AG09319 (cell line): ENCODE measurements around the gene TRPV5.

ENCODE experiments used
- DNase-seq: peaks from one replicate; pipeline ENCODE4 v3.0.0-alpha.2; 2010; ENCODE audit warnings: low read depth; ENCODE audit errors: extremely low read depth
- TF ChIP-seq, protein P1 (sequence below): IDR thresholded peaks from 2 replicates; pipeline ENCODE4 v1.5.1; 2011; ENCODE audit warnings: low read depth, mild to moderate bottlenecking, inconsistent platforms, low read length, moderate library complexity

Gene TRPV5

DNA sequence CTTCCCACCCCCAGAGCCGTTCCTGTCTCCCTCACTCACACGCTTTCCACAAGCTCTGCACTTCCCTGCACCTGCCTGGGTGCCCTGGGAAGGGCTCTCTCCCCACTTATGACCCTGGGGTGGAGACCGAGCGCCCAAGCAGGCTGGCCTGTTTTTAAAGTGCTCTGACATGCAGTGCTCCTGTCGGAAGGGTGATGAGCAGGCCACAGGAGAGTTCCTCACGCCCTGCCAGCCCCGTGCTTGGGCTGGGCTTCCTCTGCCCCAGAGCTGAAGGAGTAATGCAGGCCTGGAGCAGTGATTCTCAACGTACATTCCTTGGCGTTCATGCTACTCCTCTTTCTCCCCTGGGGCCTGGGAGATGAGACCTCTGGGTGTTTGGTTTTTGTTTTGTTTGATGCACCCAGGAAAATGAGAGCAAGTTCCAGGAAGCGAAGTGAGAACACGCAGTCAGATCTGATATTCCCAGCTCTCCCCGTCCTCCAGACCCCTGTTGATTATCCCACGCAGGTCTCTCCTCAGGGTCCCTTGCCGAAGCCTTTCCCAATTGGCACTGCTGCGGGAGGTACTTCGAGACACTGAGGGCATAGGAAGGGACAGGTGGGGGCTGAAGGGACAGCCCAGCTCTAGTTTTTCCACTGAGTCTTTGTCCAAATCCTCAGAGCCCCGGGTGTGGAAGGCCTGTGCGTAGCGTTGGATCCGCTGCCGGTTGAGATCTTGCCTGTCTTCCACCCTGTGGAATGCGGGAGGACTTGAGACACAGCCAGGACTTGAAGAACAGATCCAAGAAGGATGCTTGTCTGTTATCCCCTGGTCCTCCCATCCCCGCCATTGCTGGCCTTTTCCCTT lies 62.1 kb downstream of the TRPV5 start:
- DNase-seq, result no peak
- TF ChIP-seq, protein P1, sequence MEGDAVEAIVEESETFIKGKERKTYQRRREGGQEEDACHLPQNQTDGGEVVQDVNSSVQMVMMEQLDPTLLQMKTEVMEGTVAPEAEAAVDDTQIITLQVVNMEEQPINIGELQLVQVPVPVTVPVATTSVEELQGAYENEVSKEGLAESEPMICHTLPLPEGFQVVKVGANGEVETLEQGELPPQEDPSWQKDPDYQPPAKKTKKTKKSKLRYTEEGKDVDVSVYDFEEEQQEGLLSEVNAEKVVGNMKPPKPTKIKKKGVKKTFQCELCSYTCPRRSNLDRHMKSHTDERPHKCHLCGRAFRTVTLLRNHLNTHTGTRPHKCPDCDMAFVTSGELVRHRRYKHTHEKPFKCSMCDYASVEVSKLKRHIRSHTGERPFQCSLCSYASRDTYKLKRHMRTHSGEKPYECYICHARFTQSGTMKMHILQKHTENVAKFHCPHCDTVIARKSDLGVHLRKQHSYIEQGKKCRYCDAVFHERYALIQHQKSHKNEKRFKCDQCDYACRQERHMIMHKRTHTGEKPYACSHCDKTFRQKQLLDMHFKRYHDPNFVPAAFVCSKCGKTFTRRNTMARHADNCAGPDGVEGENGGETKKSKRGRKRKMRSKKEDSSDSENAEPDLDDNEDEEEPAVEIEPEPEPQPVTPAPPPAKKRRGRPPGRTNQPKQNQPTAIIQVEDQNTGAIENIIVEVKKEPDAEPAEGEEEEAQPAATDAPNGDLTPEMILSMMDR, result no peak

DNA sequence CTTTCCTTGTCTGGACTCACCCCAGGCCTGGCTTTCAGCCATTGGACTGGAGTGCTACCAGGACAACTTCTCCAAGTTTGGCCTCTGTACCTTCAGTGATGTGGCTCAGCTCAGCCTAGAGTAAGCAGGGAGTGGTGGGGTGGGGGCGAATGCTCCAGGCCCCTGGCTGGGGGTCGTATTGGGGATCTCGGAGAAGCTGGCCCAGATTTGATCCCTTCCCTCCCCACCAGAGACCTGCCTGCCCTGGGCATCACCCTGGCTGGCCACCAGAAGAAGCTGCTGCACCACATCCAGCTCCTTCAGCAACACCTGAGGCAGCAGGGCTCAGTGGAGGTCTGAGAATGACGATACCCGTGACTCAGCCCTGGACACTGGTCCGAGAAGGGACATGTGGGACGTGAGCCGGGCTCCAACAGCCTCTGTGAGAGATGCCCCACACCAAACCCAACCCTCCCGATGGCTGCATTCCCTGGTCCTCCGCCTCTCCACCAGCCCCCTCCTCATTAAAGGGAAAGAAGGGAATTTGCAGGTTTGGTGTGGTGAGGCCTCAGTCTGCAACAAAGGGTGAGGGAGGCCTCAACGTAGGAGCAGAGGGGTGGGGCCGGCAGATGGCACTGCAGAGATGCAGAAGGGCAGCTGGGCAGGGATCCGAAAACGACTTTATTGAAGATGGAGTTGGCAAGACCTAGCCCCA lies 62.8 kb downstream of the TRPV5 start:
- TF ChIP-seq, protein P1, result no peak
- no peak for DNase-seq

DNA sequence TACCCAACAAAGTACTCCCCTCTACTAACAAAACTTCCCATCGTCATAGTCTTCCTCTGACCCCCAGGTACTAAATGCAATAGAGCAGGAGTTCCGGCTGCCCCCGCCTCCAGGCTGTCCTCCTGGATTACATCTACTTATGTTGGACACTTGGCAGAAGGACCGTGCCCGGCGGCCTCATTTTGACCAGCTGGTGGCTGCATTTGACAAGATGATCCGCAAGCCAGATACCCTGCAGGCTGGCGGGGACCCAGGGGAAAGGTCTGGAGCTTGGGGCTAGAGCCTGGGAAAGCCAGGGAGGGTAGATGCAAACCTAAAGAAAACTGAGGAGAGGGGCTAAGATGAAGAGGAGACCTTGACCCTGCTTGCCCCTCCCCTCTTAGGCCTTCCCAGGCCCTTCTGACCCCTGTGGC lies 63.4 kb downstream of the TRPV5 start:
- TF ChIP-seq, protein P1, result no peak
- DNase-seq, result no peak

DNA sequence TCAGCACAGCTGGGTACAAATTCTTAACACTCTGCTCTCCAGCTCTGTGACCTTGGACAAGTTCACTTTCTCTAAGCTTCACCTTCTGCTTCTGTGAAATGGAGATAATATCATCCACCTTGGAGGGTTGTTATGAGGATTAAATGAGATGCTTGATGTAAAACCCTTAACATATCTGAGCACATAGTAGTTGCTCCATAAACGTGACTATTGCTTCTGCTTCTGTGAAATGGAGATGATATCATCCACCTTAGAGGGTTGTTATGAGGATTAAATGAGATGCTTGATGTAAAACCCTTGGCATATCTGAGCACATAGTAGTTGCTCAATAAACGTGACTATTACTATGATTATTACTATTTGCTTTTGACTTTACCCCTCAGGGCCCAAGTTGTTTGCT lies 64.1 kb downstream of the TRPV5 start:
- no peak for DNase-seq
- TF ChIP-seq, protein P1, result no peak

DNA sequence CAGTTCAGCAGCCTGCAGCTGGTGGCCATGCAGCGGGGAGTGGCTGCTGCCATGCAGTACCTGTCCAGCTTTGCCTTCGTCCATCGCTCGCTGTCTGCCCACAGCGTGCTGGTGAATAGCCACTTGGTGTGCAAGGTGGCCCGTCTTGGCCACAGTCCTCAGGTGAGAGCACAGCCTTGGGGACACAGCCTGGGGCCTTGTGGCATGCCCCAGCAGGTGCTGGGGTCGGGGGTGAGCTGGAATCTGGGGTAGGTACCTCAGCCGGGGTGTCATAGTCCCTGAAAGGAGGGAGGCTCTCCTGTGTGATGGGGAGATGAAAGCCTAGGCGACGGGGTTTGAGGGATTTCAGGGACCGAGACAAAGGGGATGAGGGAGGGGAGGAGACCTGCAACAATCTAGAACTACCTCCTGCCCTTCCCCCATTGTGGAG lies 64.5 kb downstream of the TRPV5 start:
- no peak for DNase-seq
- TF ChIP-seq, protein P1, result no peak

DNA sequence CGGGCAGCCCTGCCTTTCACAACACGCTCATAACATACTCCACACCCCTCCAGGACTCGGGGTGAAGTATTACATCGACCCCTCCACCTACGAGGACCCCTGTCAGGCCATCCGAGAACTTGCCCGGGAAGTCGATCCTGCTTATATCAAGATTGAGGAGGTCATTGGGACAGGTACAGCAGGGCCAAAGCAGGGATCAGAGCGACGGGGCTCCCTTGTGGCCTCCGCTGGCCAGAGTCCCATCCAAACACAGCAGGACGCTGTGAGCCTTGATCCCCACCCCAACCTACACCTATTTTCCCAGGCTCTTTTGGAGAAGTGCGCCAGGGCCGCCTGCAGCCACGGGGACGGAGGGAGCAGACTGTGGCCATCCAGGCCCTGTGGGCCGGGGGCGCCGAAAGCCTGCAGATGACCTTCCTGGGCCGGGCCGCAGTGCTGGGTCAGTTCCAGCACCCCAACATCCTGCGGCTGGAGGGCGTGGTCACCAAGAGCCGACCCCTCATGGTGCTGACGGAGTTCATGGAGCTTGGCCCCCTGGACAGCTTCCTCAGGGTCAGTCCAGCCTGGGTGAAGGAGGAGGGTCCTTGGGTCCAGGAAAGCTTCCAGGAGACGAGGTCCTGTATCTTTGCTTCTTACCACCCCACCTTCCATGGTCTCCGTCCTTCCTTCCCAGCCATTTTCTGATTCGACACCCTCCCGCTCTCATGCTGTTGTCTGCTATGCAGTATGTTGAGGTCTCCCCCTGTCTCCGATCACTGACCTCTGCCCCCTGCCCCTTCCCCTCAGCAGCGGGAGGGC lies 65.2 kb downstream of the TRPV5 start:
- DNase-seq, result no peak
- TF ChIP-seq, protein P1, result no peak
